CD1c-positive myeloid dendritic cell (primary cell): Measurements from ENCODE around the gene PIP4K2C.
A peak's percentile ranks its signal among the peaks of the same experiment; 100 is the strongest.
"Not testable (repeated sequence)": the region's sequence is repeated elsewhere in the genome, so short reads cannot be mapped to it uniquely, and the experiment has no call there.

Source experiments
- DNase-seq: peaks from one replicate; pipeline ENCODE4 v3.0.0-alpha.2; 2016; ENCODE audit errors: extremely low spot score

Gene PIP4K2C

DNA sequence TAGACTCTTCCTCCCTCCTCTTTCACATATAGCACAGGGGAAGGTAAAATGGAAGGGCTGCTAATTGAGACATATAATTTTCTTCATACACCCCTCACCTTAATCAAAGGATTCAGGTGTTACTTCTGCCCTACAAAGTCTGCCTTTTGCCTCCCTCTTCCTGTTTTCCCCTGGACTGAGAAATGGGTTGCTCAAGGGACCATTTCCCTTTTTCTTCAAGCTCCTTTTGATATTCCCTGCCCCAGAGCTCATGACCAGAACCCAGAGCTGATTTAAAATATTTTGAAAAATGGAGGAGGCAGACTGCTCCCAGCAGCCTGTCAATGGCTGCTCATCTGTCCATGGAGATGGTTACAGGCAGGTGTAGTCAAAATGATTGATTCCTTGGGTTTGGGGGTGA, 6.3 kb upstream of the PIP4K2C start:
- DNase-seq, result peak; percentile 71

DNA sequence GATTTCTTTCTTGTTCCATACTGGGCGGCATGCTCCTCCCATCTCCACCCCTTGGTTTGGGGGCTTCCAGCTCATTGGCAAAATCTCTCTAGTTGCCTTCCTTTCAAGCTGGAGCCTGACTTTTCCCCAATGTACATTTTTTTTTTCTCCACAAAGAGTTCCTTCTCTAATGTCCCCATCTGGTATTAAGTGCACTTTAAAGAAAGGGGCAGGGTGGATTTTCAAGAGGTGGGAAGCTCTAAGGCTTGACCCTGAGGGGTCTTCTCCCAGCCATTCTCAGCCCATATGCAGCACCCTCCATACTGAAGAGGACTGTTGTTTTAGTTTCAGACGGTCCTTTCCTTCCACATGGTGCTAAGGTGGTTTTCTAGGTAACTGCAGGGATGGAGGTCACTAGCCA, 5.8 kb upstream of the PIP4K2C start:
- no peak for DNase-seq

DNA sequence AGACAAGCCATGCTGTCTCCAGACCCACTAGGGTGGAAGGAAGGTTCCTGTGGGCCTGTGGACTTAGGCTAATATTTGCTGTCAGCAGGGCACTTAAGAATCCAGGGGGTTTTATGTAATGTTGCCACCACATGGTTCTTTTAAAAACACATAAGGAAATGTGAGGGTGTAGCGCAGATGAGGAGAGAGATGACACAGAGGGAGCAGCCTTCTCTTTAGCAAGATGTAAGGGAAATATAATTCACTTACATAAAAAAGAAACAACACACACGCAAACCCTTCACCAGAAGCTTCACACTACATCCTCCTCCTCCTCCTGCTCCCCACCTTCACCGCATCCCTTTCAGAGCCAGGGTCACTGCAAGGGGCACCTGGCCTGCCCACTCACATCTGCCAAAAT, 4.9 kb upstream of the PIP4K2C start:
- DNase-seq, result no peak

DNA sequence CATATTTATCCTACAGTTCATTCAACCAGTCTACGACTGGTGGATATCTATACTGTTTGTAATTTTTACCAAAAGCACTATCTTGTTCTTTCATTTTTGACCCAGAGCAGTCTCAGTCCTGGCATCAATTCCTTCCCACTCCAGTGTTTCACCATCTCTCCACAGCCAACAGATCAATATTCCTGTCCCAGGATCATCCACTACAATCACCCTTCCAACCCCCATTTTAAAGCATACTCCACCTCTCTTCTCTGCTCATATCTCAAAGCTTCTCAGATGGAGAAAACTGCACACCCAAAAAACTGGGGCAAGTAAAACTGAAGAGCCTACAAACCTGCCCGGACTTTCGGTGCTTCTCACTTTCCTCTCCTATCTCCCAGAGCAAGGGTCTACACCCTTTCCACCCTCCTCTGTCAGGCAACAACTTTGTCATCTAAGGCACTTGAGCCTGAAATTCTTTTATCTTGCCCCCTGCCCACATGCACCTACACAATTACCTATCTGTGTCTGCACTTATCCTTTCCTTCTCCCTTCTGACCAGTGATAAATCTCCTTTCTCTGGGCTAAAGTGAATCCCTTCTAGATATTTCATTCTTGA, 4.1 kb upstream of the PIP4K2C start:
- no peak for DNase-seq

DNA sequence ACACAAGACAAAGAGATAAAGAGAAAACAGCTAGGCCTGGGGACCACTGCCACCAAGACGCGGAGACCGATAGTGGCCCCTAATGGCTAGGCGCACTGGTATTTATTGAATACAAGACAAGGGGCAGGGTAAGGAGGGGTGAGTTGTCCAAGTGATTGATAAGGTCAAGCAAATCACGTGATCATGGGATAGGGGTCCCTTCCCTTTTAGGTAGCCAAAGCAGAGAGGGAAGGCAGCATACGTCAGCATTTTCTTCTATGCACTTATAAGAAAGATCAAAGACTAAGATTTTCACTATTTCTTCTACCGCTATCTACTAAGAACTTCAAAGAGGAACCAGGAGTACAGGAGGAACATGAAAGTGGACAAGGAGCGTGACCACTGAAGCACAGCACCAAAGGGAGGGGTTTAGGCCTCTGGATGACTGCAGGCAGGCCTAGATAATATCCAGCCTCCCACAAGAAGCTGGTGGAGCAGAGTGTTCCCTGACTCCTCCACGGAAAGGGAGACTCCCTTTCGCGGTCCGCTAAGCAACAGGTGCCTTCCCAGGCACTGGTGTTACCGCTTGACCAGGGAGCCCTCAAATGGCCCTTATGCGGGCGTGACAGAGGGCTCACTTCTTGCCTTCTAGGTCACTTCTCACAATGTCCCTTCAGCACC, 1.9 kb upstream of the PIP4K2C start:
- DNase-seq, result not testable (repeated sequence)

DNA sequence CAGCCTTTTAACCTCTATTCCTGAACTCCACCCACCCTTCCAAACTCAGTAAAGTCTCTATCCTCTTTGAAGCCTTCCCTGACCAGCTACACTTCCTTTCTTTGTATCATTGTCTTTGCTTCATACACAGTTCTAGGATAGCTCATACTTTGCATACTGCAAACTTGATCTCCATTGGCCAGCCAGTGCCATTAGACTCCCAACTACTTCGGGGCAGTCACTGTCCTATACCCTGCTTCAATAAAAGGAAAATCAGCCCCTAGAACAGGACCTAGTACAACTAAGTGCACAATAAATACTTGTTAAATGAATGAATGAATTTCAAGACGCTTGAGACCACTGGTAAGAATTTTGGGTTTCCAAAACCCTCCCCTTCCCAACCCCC, 521 bp upstream of the PIP4K2C start:
- DNase-seq, result no peak

DNA sequence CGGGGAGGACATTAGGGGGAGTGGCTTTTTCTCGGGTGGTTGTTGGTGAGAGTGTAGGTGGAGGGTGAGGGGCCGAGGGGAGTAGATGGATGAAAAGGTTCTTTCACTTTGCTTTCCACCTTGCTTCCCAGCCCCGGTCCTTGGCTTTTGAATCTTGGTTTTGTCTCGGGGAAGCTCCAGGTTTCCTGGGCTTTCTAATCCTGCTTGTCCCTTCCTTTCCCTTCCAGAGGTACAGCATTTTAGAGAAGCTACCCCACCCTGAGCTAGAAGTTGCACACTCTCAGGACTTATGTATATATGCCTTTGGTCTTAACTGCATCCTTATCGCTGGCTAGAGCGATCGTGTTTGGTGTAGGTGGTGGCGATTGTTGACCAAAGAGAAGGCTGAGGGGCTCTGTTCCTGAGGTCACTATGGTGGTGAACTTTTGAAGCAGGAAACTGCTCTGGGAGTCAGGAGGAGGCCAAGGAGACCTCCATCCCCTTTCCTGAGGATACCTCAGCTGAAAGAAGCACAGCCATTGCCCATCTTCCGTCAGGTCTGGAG, 862 bp downstream of the PIP4K2C start:
- no peak for DNase-seq

DNA sequence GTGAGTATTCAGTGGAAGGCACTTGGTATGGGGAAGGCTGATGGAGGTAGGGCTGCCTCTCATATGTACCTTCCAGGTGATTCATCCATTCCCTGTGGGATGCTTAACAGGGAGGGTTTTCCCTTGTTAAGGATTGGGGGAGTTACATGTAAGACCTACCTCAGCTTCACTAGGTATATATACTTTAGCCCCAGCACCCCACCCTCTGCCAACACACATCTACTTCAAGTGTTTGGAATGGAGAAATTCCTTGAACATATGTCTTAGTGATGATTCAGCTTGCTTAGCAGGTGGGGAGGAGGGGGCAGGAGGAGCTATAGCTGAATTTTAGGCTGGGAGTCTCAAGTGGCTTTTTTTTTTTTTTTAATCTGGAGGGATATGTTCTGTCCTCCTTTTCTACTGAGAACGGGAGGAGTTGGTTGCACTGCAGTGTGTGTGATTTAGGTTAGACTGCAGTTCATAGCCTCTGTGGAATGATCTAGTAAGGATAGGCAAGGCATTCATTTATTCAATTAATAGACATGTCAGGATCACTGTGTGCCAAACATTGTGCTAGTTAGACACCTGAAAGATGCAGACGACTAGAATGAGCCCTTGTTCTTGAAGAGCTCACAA, 1.7 kb downstream of the PIP4K2C start:
- no peak for DNase-seq

DNA sequence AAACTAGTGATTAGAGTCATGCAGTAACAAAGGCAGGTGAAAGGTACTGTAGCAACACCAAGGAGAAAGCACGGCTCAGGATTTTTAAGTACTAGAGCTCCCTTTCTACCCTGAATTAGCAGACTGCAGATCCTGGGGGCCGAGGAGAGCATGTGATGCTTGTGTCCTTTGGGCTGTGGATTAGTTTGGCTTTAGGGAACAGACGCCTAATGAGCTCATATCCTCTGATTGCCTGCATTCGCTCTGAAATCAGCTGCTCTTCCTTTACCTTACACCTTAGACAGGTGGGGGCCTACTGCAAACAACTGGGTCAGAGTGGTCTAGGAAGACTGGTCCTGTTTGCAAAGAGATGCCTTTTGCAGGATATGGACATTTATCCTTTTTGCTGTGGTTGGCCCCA, 2.2 kb downstream of the PIP4K2C start:
- DNase-seq, result no peak

DNA sequence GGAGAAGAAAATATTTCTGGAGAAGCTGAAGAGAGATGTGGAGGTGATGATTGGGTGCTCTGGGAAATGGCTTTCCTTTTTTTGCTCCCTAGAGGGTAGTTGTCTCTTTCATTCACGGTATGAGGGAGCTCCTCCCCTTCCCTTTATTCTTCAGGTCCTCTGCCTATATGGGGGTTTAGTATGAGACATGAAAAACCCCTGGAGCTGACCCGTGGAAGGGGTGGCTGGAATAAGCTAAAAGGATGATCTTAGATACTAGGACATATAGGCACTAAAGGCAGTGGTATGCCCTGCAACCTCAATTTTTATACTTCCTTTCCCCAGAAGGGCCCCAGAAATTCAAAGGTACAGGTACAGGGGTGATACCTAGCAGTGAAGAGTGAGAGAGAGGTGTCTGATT, 9.4 kb downstream of the PIP4K2C start:
- DNase-seq, result no peak

DNA sequence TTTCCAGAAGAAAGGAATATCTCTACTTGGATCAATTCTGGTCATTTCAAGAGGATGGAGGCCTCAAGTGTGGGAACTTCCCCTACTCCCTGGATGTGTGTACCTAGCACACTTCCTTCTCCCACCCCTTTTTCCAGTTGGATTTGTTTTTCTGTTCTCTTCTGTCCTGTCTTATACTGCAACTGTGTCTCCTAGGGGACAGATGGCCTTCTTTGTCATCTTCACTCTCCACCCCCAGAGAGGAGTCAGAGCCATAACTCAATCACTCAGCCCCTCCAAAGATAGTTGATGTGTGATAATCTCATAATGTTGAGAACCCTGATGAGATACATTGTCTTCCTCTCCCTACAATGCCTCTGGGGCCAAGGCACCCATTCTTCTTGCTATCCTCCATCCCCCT, 11.6 kb downstream of the PIP4K2C start:
- DNase-seq, result no peak

DNA sequence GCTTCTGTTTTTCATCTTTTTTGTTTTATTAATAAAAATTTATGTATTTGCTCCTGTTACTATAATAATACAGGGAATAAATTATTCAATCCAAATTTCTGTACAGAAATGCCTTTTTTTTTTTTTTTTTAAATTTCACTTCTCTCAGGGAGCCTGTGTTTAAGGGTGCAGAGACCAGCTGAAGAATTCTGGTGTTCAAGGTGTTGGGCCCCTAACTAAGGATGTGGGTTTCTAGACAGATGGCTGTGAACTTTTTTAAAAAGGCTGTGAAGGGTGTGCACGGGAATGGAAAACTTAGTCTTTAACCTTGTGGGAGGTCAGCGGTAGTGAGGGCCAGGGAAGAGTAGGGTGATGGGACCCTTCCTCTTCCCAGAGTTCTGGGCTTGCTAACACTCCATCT, 12.3 kb downstream of the PIP4K2C start:
- DNase-seq, result no peak

DNA sequence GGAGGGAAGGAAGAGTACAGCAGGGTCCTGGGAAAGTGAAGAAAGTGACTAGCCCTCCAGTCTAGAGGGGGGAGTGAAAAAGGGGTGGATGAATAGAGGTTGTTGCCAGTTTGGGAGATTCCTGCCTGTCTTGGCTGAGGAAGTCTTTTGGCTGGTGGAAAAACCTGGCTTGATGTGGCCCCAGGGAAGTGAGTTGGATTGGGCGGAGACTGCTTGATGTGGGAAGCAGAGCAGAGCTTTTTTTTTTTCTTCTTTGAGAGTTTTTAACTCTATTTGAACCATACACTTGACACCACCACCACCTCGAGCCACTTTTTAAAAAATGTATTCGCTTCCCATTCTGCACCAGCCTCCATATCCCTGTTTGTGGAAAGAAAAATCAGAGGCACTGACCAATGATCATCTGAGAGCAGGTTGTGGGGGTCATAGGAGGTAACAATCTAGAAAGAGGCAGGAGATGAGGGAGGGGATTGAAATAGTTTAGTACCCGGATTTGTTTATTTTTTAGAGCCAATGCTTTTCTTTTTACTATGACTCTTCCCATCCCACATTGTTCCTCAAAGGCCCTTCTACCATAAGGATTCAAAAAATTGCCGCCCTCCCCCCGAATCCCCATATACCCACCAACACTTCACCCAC, 12.9 kb downstream of the PIP4K2C start:
- no peak for DNase-seq

DNA sequence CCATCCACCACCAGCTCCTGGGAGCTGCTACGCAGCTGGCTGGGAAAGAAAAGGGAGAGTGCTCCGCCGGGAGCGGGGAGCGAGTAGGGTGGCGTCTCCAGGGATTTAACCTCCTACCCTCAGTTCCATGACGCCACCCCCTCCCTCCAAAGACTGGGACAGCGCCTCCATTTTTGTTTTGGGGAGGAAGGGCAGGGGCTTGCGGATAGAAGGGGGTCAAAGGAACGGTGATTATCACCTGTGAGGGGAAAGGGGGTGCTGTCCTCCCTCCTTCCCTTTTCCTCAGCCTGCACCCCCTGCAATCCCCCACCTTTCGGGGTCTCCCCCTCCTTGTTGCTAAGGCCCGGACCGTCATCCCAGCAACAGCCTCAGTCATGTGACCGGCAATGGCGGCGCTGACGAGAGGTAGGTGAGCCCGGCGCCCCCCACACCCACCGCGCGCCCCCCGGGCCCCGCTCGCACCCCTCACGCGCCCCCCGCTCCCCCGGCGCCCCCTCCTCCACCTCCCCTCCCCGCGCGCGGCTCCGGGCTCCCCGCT, 13.5 kb downstream of the PIP4K2C start, which contains the start of gene DTX3:
Gene DTX3 (plus strand): TSS at position 371 of the 538 bp plus-strand sequence. CDS start 1,694 bp downstream, outside the sequence.
- DNase-seq, result no peak

DNA sequence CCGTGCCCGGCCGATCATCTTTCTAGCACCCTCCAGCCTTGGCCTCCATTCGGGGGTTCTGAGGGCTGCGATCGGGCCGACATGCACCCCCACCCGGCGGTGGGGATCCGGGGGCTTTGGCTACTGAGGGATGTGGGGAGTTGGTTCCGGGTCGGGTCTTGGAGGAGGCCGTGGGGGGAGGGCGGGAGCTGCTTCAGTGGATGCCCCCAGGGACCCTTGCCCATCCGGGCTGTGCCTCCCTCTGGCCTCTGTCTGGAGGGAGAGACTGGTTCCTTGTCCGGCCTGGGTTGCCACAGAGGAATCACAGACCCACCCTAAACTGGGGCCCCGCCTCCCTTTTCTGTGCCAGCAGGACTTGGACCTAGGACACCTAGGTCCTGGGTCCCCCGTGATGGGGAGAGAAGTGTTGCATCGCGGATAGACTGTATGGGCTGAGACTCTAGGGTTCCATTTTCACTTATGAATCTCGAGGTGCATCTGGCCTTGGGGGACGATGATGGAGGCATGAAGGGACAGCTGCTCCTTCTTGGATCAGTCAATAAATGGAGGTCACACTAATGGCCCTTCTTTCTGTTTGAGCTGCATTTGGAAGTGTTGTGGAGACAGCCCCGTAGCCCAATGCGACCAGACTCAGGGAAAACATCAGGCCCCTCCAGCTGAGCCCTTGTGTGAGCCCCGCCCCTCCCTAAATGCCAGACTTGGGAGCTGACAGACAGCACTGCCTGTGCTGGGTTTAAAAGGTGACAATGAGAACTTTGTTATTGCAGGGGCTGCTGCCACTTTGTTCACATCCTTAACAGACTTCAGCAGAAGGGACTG, 14.2 kb downstream of the PIP4K2C start:
- no peak for DNase-seq

DNA sequence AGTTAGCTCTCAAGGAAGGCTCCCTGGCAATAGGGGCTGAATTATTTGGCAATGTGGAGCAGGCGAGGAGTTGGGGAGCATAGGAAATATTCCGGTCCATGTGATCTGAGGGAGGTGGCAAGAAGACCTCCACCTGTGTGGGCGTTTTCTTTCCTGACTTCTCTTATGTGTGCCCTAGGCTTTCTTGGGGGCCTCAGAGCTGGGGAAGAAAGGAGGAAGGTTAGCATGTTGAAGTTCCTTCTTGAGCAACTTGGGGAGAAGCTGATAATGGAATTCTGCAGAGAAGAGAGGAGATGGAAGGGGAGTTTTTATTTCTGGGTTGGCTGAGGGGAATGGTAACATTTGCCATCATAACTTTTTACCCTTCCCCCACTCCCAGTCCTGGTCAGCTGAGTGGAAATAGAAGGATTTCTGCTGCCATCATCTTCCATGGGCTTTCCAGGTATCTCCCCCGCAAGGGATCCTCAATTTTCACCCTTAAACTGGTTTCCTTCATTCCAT, 14.9 kb downstream of the PIP4K2C start:
- no peak for DNase-seq

DNA sequence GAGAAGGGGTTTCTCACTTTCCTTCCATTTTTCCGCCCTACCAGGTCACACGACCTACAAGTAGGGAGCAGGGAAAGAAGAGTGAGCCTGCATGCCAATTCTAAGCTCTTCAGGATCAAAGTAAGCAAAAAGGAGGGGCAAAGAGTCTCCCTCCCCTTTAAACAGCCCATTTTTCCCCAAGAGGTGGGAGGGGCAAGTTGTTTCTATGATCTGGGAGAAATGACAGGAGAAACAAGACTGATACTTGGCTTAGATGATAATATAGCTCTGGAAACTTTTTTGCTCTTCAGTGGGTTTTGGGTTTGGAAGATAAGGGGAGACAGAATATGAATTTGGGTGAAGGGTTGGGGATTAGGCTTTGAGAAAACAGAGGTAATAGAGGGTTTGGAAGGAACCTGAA, 15.4 kb downstream of the PIP4K2C start:
- DNase-seq, result no peak

DNA sequence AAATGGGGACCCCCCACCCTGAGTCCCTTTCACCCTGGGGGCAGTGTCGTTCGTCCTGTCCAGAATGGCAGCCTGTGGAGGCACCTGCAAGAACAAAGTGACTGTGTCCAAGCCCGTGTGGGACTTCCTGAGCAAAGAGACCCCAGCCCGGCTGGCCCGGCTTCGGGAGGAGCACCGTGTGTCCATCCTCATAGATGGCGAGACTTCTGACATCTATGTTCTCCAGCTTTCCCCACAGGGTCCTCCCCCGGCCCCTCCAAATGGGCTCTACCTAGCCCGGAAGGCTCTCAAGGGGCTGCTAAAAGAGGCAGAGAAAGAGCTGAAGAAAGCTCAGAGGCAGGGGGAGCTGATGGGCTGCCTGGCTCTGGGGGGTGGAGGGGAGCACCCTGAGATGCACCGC, 15.8 kb downstream of the PIP4K2C start:
- DNase-seq, result no peak

DNA sequence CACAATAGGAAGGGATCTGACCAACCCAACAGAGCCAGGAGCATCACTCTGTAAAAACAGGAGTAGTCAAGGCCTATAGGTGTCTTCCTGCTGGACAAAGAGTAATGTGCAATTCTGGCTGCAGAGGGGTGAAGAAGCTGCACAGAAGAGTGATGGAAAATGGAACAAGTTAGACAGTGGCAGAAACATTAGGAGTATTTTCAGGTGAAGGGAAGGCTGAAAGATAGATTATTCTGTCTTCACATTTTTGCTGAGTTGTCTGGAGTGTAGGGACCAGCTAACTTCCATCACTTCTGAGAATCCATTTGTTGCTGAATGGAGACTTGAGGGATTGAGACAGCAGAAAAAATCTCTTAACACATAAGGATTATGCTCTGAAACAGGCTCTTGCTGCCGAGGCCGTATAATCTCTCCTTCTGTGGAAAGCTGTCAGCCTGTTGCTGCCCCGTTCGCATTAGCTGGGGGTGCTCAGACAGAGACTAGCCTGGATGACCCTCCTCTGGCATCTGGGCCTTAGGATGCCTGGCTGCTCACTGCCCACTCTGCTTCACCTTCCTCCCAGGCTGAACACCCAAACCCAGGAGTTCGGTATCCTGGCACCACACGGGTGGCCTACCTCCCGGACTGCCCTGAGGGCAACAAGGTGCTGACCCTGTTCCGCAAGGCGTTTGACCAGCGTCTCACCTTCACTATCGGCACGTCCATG, 17.1 kb downstream of the PIP4K2C start:
- DNase-seq, result no peak

DNA sequence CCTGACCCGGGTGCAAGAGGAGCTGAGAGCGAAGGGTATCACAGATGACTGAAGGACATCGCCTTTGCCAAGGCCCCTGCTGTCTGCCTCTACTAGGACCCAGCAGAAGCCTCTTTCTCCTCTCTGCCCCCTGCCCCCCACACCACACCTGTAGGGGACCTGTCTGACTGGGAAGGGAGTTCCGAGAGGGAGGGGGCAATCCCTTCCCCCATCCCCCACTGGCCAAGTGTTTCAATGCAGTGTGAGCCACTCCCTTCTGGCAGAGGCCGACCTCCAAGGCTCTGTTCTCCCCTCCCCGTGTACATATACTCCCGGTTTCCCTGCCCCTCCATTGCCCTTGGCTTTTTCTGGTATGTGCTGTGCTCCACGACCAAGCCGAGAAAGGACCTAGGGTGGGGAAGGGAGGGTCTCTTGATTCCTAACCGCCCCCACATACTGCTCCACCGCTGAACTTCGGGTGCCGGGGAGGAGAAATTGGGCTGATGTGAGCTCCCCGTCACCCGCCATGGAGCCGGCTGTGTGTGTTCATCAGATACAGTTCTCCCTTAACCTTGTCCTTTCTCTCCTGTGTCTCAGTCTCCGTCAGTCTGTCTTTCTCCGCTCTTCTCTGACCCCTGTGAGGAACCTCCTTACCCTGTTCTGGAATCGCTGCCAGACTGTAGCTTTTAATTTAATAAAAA, 18.2 kb downstream of the PIP4K2C start:
- DNase-seq, result no peak
